Measurements from ENCODE around the gene MEMO1. TPM values are rescaled to one million over a fixed set of nuclear protein-coding genes. Genes with fewer than 3 reads are reported as not detected.

The MEMO1 gene
- total and polyA plus RNA-seq, 2 donors (not counting 3 experiments of a cell fraction or from before 2014, with no cell fraction given), result 38.6 to 56.2 TPM

GRCh38 chr2:31933066-31933465, 77.7 kb downstream of the MEMO1 start:
- H3K9me3 ChIP-seq (replicated peaks; ENCODE audit: control insufficient read depth, insufficient read depth, low read length), result no peaks in the 10 kb centered on the region
- intact Hi-C loops (cut with micrococcal nuclease) (no loop called here), dilution Hi-C loops (cut with MboI; ENCODE audit: extremely low pct_ligation_motif_present, low sequenced_read_pairs) (no loop called here)
- H3K9ac ChIP-seq (replicated peaks; ENCODE audit: extremely low read depth, insufficient read depth, low read length), result no peak overlapping the region
- no peak overlapping the region for H2AFZ ChIP-seq (ENCODE audit: low read depth, low read length)
- DNase-seq (ENCODE audit: low read depth, low spot score) (no peak), FAIRE-seq (no peak)
- peaks cover 2% of the 10 kb centered on the region for H4K20me1 ChIP-seq (replicated peaks; ENCODE audit: control insufficient read depth, extremely low read depth, insufficient read depth, low read length)
- TF ChIP-seq POLR2A (IDR thresholded peaks at IDR 0.05; ENCODE audit: low read depth, low read length) (no peak), GATA2 (IDR thresholded peaks at IDR 0.05; ENCODE audit: insufficient read depth, insufficient read length, low read depth, low read length) (no peak), MYC (IDR thresholded peaks at IDR 0.05; ENCODE audit: low read depth, low read length) (no peak), EZH2 (IDR thresholded peaks at IDR 0.05; ENCODE audit: borderline replicate concordance, low read depth, low read length, severe bottlenecking) (no peak), POLR2AphosphoS5 (IDR thresholded peaks at IDR 0.05; ENCODE audit: insufficient read depth, low read depth, low read length) (no peak), JUN (IDR thresholded peaks at IDR 0.05; ENCODE audit: borderline replicate concordance, insufficient read depth, insufficient read length, low read depth) (no peak), MAX (IDR thresholded peaks at IDR 0.05; ENCODE audit: insufficient read depth, insufficient read length) (no peak), FOS (IDR thresholded peaks at IDR 0.05; ENCODE audit: borderline replicate concordance, insufficient read depth, low read length) (no peak), CTCF (IDR thresholded peaks at IDR 0.05; ENCODE audit: extremely low read depth in 1 of 2, insufficient read depth in 1 of 2, low read depth in 1 of 2, low read length in 2 of 2) (no peak)
- H3K4me2 ChIP-seq (ENCODE audit: insufficient read depth, low read length), result no peak overlapping the region
- H3K27ac ChIP-seq (ENCODE audit: insufficient read depth, low read depth, low read length), result peak overlapping the region; percentile 42
- CTCF ChIA-PET, result interaction anchor here (0.6 to 1.4 kb wide), 3 partner anchors 10 to 107 kb away, joined by 3 read pairs; partner anchors contain the start of gene DPY30
- peaks cover 10% of the 10 kb centered on the region for H3K4me1 ChIP-seq (ENCODE audit: control insufficient read depth, extremely low read depth, insufficient read depth, low read length)
- H3K36me3 ChIP-seq (ENCODE audit: control insufficient read depth in 2 of 2, extremely low read depth in 1 of 2, insufficient read depth in 2 of 2, low read length in 2 of 2), result no peaks in the 10 kb centered on the region
- H3K4me3 ChIP-seq (replicated peaks in 1 of 3; ENCODE audit: insufficient read depth in 1 of 3, low read depth in 1 of 3, low read length in 3 of 3), result no peak overlapping the region
- BruUV-seq (replicated peaks), result no TSS peak
- peaks cover 37% of the 10 kb centered on the region for H3K79me2 ChIP-seq (ENCODE audit: control insufficient read depth, insufficient read depth, low read length)
- no peaks in the 10 kb centered on the region for H3K9me1 ChIP-seq (replicated peaks; ENCODE audit: control insufficient read depth, extremely low read depth, insufficient read depth, low read length)
- POLR2A ChIA-PET, result interaction anchor here (0.6 kb wide), 1 partner anchor 278 kb away, joined by 4 read pairs; no protein-coding TSS in a partner anchor
- H3K27me3 ChIP-seq (ENCODE audit: control insufficient read depth in 2 of 2, insufficient read depth in 2 of 2, low read length in 2 of 2), result no peaks in the 10 kb centered on the region

All from endothelial cell of umbilical vein (primary cell).